Measurements from ENCODE around the gene PGM1. TPM values are rescaled to one million over a fixed set of nuclear protein-coding genes. Genes with fewer than 3 reads are reported as not detected.

Gene PGM1
- total RNA-seq, 1 donor from 2014 or later = 225 TPM

GRCh38 chr1:63630238-63630637 lies 37.0 kb downstream of the PGM1 start:
- ATAC-seq (peak; percentile 31), DNase-seq (ENCODE audit: low spot score) (no peak)

- ATAC-seq (no peak), DNase-seq (ENCODE audit: low spot score) (no peak)
These were observed 37.5 kb downstream of the PGM1 start for GRCh38 chr1:63630666-63631065.

GRCh38 chr1:63632110-63632509 lies 38.9 kb downstream of the PGM1 start:
- ATAC-seq = no peak
- DNase-seq (ENCODE audit: low spot score) = no peak

DNA sequence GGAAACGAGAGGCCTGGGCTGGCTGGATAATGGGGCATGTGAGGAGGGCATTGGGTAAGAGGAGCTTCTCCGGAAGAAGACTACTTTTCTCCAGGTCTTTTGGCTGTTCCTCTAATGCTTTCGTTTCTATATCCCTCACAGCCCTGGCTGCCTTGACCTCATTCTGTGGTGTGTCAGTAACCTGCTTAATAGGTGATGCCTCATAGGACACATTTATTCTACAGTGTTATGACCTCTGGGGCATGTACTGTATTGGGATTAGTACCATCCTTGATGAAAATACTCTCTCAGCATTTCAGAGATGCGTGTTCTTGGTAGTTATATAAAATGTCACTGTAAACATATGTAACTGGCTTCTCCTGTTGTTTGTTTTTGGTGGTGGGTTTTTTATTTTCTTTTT lies 40.1 kb downstream of the PGM1 start:
- ATAC-seq = no peak
- DNase-seq (ENCODE audit: low spot score) = no peak

DNA sequence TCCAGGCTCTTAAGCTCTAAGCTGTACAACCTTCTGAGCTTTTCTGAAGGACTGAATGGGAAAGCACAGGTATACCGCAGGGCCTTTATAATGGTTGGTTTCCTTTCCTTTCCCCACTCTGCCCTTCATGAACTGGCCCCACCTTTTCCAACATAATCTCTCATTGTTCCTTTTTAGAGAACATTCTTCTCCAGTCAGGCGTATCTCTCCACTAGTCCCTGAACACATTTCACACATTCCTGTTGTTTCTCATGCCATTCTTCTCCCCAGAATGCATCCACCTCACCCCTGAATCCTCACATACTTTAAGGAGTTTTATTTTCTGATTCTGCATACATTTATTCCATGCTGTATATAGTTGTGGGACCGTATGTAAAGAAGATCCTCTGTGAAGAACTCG lies 41.3 kb downstream of the PGM1 start:
- ATAC-seq (no peak), DNase-seq (ENCODE audit: low spot score) (no peak)

DNA sequence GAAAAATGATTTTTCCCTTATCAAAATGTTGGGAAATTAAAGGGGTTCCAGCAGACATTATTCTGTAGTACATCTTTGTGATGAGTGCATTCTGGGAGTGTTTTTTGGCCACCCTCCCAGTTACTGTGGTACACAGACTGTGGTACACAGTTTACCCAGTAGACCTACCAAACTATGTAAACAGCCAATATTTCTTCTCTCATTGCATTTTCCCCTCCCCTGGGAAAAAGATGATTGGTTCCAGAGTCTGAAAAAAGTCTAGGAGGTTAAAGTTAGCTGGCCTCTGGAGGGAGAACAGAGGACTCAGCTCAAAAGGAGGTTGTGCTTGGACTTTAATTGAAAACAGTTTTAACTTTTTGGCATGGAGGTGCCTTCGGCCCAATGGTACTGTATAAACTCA lies 42.5 kb downstream of the PGM1 start:
- ATAC-seq = peak; percentile 16

GRCh38 chr1:63636192-63637105 lies 43.2 kb downstream of the PGM1 start:
- no peak for ATAC-seq
- DNase-seq (ENCODE audit: low spot score) = no peak

More for the DNA sequence above, 42.5 kb downstream of the PGM1 start:
- DNase-seq (ENCODE audit: low spot score) = no peak

GRCh38 chr1:63638471-63638870 lies 45.3 kb downstream of the PGM1 start:
- DNase-seq (ENCODE audit: low spot score) (no peak), ATAC-seq (no peak)

DNA sequence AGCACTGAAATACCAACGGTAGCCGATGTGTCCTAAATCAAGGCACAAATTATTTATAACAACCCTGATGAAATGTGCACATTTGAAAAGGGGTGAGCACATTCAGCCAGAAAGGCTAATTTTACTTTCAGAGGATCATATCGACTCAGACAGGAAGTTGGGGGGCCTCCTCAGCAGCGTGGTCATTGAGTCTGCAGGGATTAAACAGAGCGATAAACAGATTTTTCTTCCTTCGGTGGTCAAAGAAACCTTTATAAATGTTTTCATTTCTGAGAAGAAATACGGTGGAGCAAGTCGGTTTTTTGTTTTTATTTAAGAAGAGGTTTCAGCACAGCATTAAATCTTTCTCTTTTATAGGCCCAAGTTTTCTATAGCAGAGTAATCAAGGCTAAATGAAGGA lies 45.7 kb downstream of the PGM1 start:
- ATAC-seq = no peak
- DNase-seq (ENCODE audit: low spot score) = no peak

- DNase-seq (ENCODE audit: low spot score) (peak; percentile 55), ATAC-seq (peak; percentile 78)
These were observed 47.7 kb downstream of the PGM1 start for GRCh38 chr1:63640633-63641567.

DNA sequence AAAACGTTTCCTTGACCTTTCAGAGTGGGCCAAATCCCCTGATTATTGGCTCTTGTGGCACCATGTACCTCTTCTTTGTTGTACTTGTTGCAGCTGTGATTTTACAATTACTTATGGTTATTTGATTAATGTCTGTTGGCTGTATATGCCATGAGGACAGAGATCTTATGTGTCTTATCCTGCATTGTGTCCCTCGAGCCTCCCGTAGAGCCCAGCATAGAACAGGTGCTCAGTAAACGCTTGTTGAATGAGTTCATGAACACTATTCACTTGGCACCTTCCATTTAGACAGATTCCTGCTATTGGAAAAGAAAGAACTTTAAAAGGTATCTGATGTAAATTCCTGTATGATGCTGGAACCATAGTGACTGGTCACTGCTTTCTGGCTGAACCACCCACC lies 48.4 kb downstream of the PGM1 start:
- ATAC-seq = no peak
- DNase-seq (ENCODE audit: low spot score) = no peak

DNA sequence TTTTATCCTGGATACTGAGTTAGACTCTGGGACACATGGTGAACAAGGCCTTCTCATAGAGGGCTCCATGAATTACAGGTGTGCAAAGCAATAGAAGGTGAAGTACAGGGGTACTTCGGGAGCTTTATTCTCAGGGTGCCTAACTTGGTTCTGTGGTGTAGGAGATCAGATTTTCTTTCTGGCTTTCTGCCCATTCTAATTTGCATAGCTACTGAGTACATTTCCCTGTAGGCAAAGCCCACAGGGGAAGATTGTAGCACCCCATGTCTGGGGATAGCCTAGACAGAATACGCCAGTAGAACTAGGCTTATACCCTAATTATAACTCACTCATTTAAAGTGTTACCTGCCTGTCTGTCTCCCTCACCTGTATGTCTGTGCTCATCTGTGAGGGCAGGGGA lies 49.7 kb downstream of the PGM1 start:
- no peak for ATAC-seq
- DNase-seq (ENCODE audit: low spot score) = no peak

DNA sequence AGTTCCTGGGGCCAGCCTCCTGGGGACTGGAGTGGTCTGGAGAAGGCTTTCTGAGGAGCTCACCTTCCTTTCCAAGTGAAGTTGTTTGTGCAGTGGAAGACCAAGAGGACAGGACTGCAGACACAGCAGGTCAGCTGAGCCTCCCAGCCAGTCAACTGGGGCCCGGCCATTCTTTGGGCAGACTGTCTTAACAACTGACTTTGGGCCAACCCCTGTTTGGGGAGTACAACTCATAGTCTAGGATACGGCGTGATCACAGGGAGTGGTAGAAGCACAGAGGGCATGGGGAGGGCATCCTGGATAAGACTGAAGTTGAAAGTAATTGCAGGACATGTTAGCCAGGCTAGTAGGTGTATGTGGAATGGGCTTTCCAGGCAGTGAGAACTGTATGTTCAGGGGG lies 50.3 kb downstream of the PGM1 start:
- peak; percentile 6 for ATAC-seq
- DNase-seq (ENCODE audit: low spot score) = no peak

DNA sequence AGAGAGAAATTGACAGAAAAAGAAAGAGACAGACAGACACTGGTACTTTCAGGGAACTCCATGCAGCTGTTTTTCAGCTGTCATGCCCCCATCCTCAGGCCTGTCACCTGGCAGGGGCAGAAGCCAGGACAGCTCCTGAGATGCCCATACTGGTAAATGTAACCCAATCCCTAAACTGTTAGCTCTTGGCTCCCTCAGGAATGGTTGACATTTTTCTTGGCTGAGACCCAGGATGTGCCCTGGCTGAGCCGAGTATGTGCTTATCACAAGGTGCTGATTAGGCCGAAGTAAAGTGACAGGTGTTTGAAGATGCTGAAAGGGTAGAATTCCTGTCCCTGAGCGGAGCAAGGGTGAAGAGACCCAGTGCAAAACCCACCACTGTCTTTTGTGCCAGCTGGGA lies 50.7 kb downstream of the PGM1 start:
- peak; percentile 61 for DNase-seq (ENCODE audit: low spot score)
- ATAC-seq = peak; percentile 47

- DNase-seq (ENCODE audit: low spot score) = no peak
- ATAC-seq = no peak
These were observed 52.1 kb downstream of the PGM1 start for GRCh38 chr1:63645317-63645716.

DNA sequence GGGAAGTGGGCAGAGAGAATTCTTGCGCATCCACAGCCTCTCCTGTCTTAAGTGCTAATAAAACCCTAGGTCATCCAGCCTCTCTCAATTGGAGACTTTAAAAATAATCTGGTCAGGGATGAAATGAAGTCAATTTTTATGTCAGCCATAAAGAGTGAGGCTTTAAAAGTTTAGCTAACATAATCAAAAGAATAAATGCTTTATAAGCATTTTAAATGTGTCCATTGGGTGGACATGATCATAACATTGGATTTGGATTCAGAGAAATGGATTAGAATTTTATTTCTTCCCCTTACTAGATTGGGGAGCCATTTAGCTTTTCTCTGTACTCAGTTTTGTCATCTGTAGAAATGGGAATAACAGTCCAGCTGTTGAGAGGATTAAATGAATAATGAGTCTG lies 55.5 kb downstream of the PGM1 start:
- no peak for ATAC-seq
- no peak for DNase-seq (ENCODE audit: low spot score)

DNA sequence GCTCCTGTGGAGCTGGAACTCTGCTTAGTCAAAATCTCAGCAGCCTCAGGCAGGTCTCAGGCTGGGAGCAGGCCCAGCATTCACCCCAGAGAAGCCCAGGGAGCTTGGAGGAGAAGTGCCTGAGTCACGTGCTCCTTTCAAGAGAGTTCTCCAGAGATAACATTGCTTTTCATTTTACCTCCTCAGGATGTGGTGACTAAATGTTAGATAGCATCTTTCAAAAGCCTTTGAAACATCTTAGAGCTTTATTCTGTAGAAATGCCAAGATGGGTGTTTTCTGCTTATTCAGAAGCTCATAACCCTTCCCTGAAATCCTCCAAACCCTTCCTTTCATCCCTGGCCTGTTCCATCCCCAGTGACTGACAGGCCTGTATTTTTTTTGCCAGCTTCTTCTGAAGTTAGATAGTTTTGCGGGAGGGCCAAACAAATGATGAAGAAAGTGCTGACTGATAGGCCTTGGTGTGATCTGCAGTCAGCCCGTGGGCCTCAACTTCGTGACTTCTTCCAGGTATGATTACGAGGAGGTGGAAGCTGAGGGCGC lies 58.0 kb downstream of the PGM1 start:
- no peak for DNase-seq (ENCODE audit: low spot score)
- no peak for ATAC-seq

- ATAC-seq (peak; percentile 12), DNase-seq (ENCODE audit: low spot score) (no peak)
These were observed 60.8 kb downstream of the PGM1 start for GRCh38 chr1:63653976-63654375.

- no peak for ATAC-seq
These were observed 66.2 kb downstream of the PGM1 start for GRCh38 chr1:63659448-63659847.

GRCh38 chr1:63662056-63662836 lies 69.0 kb downstream of the PGM1 start:
- DNase-seq (ENCODE audit: low spot score) (no peak), ATAC-seq (peak; percentile 16)

More at GRCh38 chr1:63659448-63659847, 66.2 kb downstream of the PGM1 start:
- no peak for DNase-seq (ENCODE audit: low spot score)

- no peak for DNase-seq (ENCODE audit: low spot score)
- ATAC-seq = no peak
These were observed 69.6 kb downstream of the PGM1 start for GRCh38 chr1:63662841-63663240.
